Measurements from ENCODE around the gene PLA2G15. TPM values are rescaled to one million over a fixed set of nuclear protein-coding genes. Genes with fewer than 3 reads are reported as not detected.
A peak's percentile ranks its signal among the peaks of the same experiment; 100 is the strongest.

The PLA2G15 gene
- total RNA-seq, 1 donor from 2014 or later: 13.6 TPM

- no peaks in the 10 kb centered on the region for H3K27me3 Mint-ChIP-seq (ENCODE audit: low read depth)
- H3K4me1 Mint-ChIP-seq: peaks cover 16% of the 10 kb centered on the region
- no peak for DNase-seq (ENCODE audit: low read depth, low spot score)
- no peak overlapping the region for H3K27ac Mint-ChIP-seq (ENCODE audit: unreplicated experiment)
- H3K36me3 Mint-ChIP-seq (ENCODE audit: low read depth): no peaks in the 10 kb centered on the region
- TF ChIP-seq CTCF (conservative IDR thresholded peaks at IDR 0.05): no peak
- H3K4me3 Mint-ChIP-seq: no peak overlapping the region
- H3K9me3 Mint-ChIP-seq: no peaks in the 10 kb centered on the region
These were observed 22.1 kb upstream of the PLA2G15 start for GRCh38 chr16:68223072-68223471.

GRCh38 chr16:68226116-68226515 is 19.1 kb upstream of the PLA2G15 start:
- H3K9me3 Mint-ChIP-seq: no peaks in the 10 kb centered on the region
- no peak overlapping the region for H3K27ac Mint-ChIP-seq (ENCODE audit: unreplicated experiment)
- TF ChIP-seq CTCF (conservative IDR thresholded peaks at IDR 0.05): no peak
- H3K4me3 Mint-ChIP-seq: no peak overlapping the region
- H3K36me3 Mint-ChIP-seq (ENCODE audit: low read depth): no peaks in the 10 kb centered on the region
- peaks cover 5% of the 10 kb centered on the region for H3K4me1 Mint-ChIP-seq
- DNase-seq (ENCODE audit: low read depth, low spot score): no peak
- H3K27me3 Mint-ChIP-seq (ENCODE audit: low read depth): no peaks in the 10 kb centered on the region

- no peak for DNase-seq (ENCODE audit: low read depth, low spot score)
- H3K4me1 Mint-ChIP-seq: no peaks in the 10 kb centered on the region
- no peaks in the 10 kb centered on the region for H3K36me3 Mint-ChIP-seq (ENCODE audit: low read depth)
- H3K27me3 Mint-ChIP-seq (ENCODE audit: low read depth): no peaks in the 10 kb centered on the region
- no peak overlapping the region for H3K4me3 Mint-ChIP-seq
- H3K9me3 Mint-ChIP-seq: no peaks in the 10 kb centered on the region
- TF ChIP-seq CTCF (conservative IDR thresholded peaks at IDR 0.05): no peak
- H3K27ac Mint-ChIP-seq (ENCODE audit: unreplicated experiment): no peak overlapping the region
These were observed 17.9 kb upstream of the PLA2G15 start for GRCh38 chr16:68227183-68227793.

- peaks cover 6% of the 10 kb centered on the region for H3K27me3 Mint-ChIP-seq (ENCODE audit: low read depth)
- H3K4me1 Mint-ChIP-seq: no peaks in the 10 kb centered on the region
- no peak overlapping the region for H3K4me3 Mint-ChIP-seq
- no peaks in the 10 kb centered on the region for H3K36me3 Mint-ChIP-seq (ENCODE audit: low read depth)
- TF ChIP-seq CTCF (conservative IDR thresholded peaks at IDR 0.05): peak; percentile 36
- no peak for DNase-seq (ENCODE audit: low read depth, low spot score)
- H3K27ac Mint-ChIP-seq (ENCODE audit: unreplicated experiment): no peak overlapping the region
- H3K9me3 Mint-ChIP-seq: no peaks in the 10 kb centered on the region
These were observed 17.2 kb upstream of the PLA2G15 start for GRCh38 chr16:68227850-68228553.

GRCh38 chr16:68228652-68229051 is 16.5 kb upstream of the PLA2G15 start:
- DNase-seq (ENCODE audit: low read depth, low spot score): no peak

More at GRCh38 chr16:68228652-68229051, 16.5 kb upstream of the PLA2G15 start:
- Mint-ChIP-seq H3K9me3 (no peaks in the 10 kb centered on the region), H3K36me3 (ENCODE audit: low read depth) (no peaks in the 10 kb centered on the region), H3K4me3 (no peak overlapping the region), H3K27ac (ENCODE audit: unreplicated experiment) (no peak overlapping the region), H3K27me3 (ENCODE audit: low read depth) (peaks cover 12% of the 10 kb centered on the region), H3K4me1 (no peaks in the 10 kb centered on the region)
- TF ChIP-seq CTCF (conservative IDR thresholded peaks at IDR 0.05): no peak

All from neural crest cell (in vitro differentiated cells).